DOHH2 (cell line): ENCODE data around the gene PRKD2.

Source experiments
- EZH2phosphoT487 ChIP-seq: fragments of 200-600 bp; sonication (generic); IDR thresholded peaks from 2 replicates; pipeline ENCODE4 v1.6.1; 2017; ENCODE audit warnings: borderline replicate concordance, mild to moderate bottlenecking, antibody characterized with exemption, low read length, moderate library complexity, mixed read lengths
- TF ChIP-seq, protein P1 (sequence below): fragments of 200-600 bp; sonication (generic); IDR thresholded peaks from one replicate; pipeline ENCODE4 v1.5.1; 2014; ENCODE audit warnings: antibody characterized with exemption, mild to moderate bottlenecking, low read depth, low read length; ENCODE audit not compliant: poor library complexity, severe bottlenecking

DNA sequence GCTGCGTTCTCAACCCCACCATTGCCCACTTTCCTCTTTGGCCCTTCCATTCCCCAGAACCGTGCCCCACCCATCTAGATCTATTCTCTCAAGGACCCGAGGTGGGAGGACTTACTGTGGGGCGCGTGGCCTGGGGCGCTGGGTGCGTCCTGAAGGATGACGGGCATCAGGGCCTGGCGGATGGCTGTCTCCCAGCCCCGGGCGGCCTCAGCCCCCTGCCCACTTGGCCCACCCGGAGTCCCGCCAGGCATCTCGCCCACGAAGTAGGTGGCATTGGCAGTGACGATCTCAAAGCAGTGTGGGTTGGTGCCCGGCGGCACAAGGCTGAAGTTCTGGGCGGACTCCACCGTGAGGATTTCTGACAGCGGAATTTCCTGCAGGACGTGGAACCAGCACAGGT lies 23.2 kb downstream of the PRKD2 start:
- TF ChIP-seq, protein P1, sequence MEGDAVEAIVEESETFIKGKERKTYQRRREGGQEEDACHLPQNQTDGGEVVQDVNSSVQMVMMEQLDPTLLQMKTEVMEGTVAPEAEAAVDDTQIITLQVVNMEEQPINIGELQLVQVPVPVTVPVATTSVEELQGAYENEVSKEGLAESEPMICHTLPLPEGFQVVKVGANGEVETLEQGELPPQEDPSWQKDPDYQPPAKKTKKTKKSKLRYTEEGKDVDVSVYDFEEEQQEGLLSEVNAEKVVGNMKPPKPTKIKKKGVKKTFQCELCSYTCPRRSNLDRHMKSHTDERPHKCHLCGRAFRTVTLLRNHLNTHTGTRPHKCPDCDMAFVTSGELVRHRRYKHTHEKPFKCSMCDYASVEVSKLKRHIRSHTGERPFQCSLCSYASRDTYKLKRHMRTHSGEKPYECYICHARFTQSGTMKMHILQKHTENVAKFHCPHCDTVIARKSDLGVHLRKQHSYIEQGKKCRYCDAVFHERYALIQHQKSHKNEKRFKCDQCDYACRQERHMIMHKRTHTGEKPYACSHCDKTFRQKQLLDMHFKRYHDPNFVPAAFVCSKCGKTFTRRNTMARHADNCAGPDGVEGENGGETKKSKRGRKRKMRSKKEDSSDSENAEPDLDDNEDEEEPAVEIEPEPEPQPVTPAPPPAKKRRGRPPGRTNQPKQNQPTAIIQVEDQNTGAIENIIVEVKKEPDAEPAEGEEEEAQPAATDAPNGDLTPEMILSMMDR: no peak
- TF ChIP-seq EZH2phosphoT487: no peak
